ENCODE measurements around the gene MVB12B. TPM values are rescaled to one million over a fixed set of nuclear protein-coding genes. Genes with fewer than 3 reads are reported as not detected.

MVB12B gene
- total RNA-seq, 2 donors from 2014 or later: 18.6 to 19.7 TPM

- 78 to 91% methylated on average over 3 to 8 of the region's 8 CpGs for WGBS, 2 experiments (ENCODE audit: insufficient coverage in 1 of 2, insufficient read length in 1 of 2)
- Mint-ChIP-seq H3K4me1 (peaks cover 5% of the 10 kb centered on the region), H3K27me3 (ENCODE audit: insufficient read depth) (peaks cover 2% of the 10 kb centered on the region), H3K36me3 (ENCODE audit: low read depth) (no peaks in the 10 kb centered on the region), H3K27ac (no peak overlapping the region), H3K9me3 (no peaks in the 10 kb centered on the region), H3K4me3 (no peak overlapping the region)
- H3K27ac ChIP-seq (ENCODE audit: low read depth, low read length): no peak overlapping the region
- no peaks in the 10 kb centered on the region for H3K27me3 ChIP-seq (ENCODE audit: control insufficient read depth, insufficient read depth, low read length, poor library complexity, severe bottlenecking)
- H3K9ac ChIP-seq (ENCODE audit: extremely low read depth, low read length, poor library complexity, severe bottlenecking): no peak overlapping the region
- H3K36me3 ChIP-seq (ENCODE audit: control insufficient read depth, insufficient read depth, low read length): no peaks in the 10 kb centered on the region
- H3K4me1 ChIP-seq (ENCODE audit: control insufficient read depth, insufficient read depth, low read length): no peaks in the 10 kb centered on the region
- no peak overlapping the region for H3K4me3 ChIP-seq (ENCODE audit: low read length)
- no peak for TF ChIP-seq CTCF (conservative IDR thresholded peaks at IDR 0.05)
- peak; percentile 21 for DNase-seq
- H3K9me3 ChIP-seq (ENCODE audit: control insufficient read depth, low read length): no peaks in the 10 kb centered on the region
Observed at GRCh38 chr9:126309427-126310189, 17.0 kb upstream of the MVB12B start.

- no peak overlapping the region for H3K9ac ChIP-seq (ENCODE audit: extremely low read depth, low read length, poor library complexity, severe bottlenecking)
- no peak overlapping the region for H3K27ac Mint-ChIP-seq
- no peaks in the 10 kb centered on the region for H3K4me1 ChIP-seq (ENCODE audit: control insufficient read depth, insufficient read depth, low read length)
- H3K4me3 Mint-ChIP-seq: no peak overlapping the region
- no peak overlapping the region for H3K4me3 ChIP-seq (ENCODE audit: low read length)
- H3K27me3 Mint-ChIP-seq (ENCODE audit: insufficient read depth): peaks cover 2% of the 10 kb centered on the region
- no peaks in the 10 kb centered on the region for H3K36me3 ChIP-seq (ENCODE audit: control insufficient read depth, insufficient read depth, low read length)
- H3K27me3 ChIP-seq (ENCODE audit: control insufficient read depth, insufficient read depth, low read length, poor library complexity, severe bottlenecking): no peaks in the 10 kb centered on the region
- H3K36me3 Mint-ChIP-seq (ENCODE audit: low read depth): no peaks in the 10 kb centered on the region
- 89 to 100% methylated on average over 1 to 5 of the region's 5 CpGs for WGBS, 2 experiments (ENCODE audit: insufficient coverage in 1 of 2, insufficient read length in 1 of 2)
- no peak for TF ChIP-seq CTCF (conservative IDR thresholded peaks at IDR 0.05)
- H3K9me3 Mint-ChIP-seq: no peaks in the 10 kb centered on the region
- H3K4me1 Mint-ChIP-seq: peaks cover 5% of the 10 kb centered on the region
- H3K9me3 ChIP-seq (ENCODE audit: control insufficient read depth, low read length): no peaks in the 10 kb centered on the region
- no peak overlapping the region for H3K27ac ChIP-seq (ENCODE audit: low read depth, low read length)
- DNase-seq: no peak
Observed at GRCh38 chr9:126312584-126313551, 13.8 kb upstream of the MVB12B start.

GRCh38 chr9:126316085-126316655 lies 10.5 kb upstream of the MVB12B start:
- peaks cover 7% of the 10 kb centered on the region for H3K4me1 Mint-ChIP-seq
- Histone ChIP-seq H3K9ac (ENCODE audit: extremely low read depth, low read length, poor library complexity, severe bottlenecking) (no peak overlapping the region), H3K4me3 (ENCODE audit: low read length) (no peak overlapping the region), H3K27ac (ENCODE audit: low read depth, low read length) (no peak overlapping the region), H3K9me3 (ENCODE audit: control insufficient read depth, low read length) (no peaks in the 10 kb centered on the region), H3K27me3 (ENCODE audit: control insufficient read depth, insufficient read depth, low read length, poor library complexity, severe bottlenecking) (no peaks in the 10 kb centered on the region), H3K4me1 (ENCODE audit: control insufficient read depth, insufficient read depth, low read length) (no peaks in the 10 kb centered on the region), H3K36me3 (ENCODE audit: control insufficient read depth, insufficient read depth, low read length) (no peaks in the 10 kb centered on the region)
- H3K4me3 Mint-ChIP-seq: no peak overlapping the region
- no peak for DNase-seq
- H3K9me3 Mint-ChIP-seq: no peaks in the 10 kb centered on the region
- no peak for TF ChIP-seq CTCF (conservative IDR thresholded peaks at IDR 0.05)
- 93% methylated on average over 3 of the region's 3 CpGs for WGBS, 2 experiments (ENCODE audit: insufficient coverage in 1 of 2, insufficient read length in 1 of 2)
- no peaks in the 10 kb centered on the region for H3K36me3 Mint-ChIP-seq (ENCODE audit: low read depth)
- no peak overlapping the region for H3K27ac Mint-ChIP-seq
- peaks cover 2% of the 10 kb centered on the region for H3K27me3 Mint-ChIP-seq (ENCODE audit: insufficient read depth)

All from endodermal cell (in vitro differentiated cells).